Right atrium auricular region (tissue), 2 donors: ENCODE measurements around the gene FBN2. TPM values are rescaled to one million over a fixed set of nuclear protein-coding genes. Genes with fewer than 3 reads are reported as not detected.

Source experiments
- DNase-seq: peaks from one replicate; pipeline ENCODE4 v3.0.0-alpha.2; 2019; ENCODE audit warnings: low spot score
- H3K27ac ChIP-seq, 2 donors: fragments of 200-600 bp; sonication (generic); 1 replicate in 1 of 2; 2 replicates in 1 of 2; pipeline ENCODE4 v1.5.1; 2016 to 2019
- H3K27me3 ChIP-seq, 2 donors: fragments of 200-600 bp; sonication (generic); one replicate each; pipeline versions ENCODE4 v1.5.1 to v1.6.0; 2017 to 2019
- H3K36me3 ChIP-seq: fragments of 200-600 bp; sonication (generic); one replicate; pipeline ENCODE4 v1.5.1; 2016
- H3K4me1 ChIP-seq, 2 donors: fragments of 200-600 bp; sonication (generic); one replicate each; pipeline versions ENCODE4 v1.5.1 to v1.6.0; 2017 to 2019
- H3K4me3 ChIP-seq, 2 donors: fragments of 200-600 bp; sonication (generic); 1 replicate in 1 of 2; 2 replicates in 1 of 2; pipeline ENCODE4 v1.5.1; 2017 to 2019; ENCODE audit warnings: mild to moderate bottlenecking in 1 of 2, moderate library complexity in 1 of 2
- H3K9me3 ChIP-seq, 2 donors: fragments of 200-600 bp; sonication (generic); one replicate each; pipeline ENCODE4 v1.5.1; 2019
- total RNA-seq, 2 donors: library from RNA; depleted of rRNA; stranded (reverse); fragments of >200 nt; gene quantifications; one replicate each; pipeline ENCODE4 v1.1.0, GENCODE V29; 2016
- TF ChIP-seq, protein P1 (sequence below), 2 donors: fragments of 200-600 bp; sonication (generic); IDR thresholded peaks; one replicate each; pipeline ENCODE4 v1.5.1; 2019; ENCODE audit warnings: antibody characterized with exemption in 2 of 2

The FBN2 gene
- total RNA-seq, 2 donors from 2014 or later, result 1.1 to 4.6 TPM

GRCh38 chr5:128213833-128214232, 324.2 kb downstream of the FBN2 start:
- Histone ChIP-seq H3K27me3 (no peaks in the 10 kb centered on the region), H3K4me3 (no peak overlapping the region), H3K9me3 (no peaks in the 10 kb centered on the region), H3K4me1 (peaks cover 0 to 16% of the 10 kb centered on the region in 2 donors), H3K36me3 (no peaks in the 10 kb centered on the region), H3K27ac (no peak overlapping the region)
- no peak for DNase-seq
- TF ChIP-seq, protein P1, sequence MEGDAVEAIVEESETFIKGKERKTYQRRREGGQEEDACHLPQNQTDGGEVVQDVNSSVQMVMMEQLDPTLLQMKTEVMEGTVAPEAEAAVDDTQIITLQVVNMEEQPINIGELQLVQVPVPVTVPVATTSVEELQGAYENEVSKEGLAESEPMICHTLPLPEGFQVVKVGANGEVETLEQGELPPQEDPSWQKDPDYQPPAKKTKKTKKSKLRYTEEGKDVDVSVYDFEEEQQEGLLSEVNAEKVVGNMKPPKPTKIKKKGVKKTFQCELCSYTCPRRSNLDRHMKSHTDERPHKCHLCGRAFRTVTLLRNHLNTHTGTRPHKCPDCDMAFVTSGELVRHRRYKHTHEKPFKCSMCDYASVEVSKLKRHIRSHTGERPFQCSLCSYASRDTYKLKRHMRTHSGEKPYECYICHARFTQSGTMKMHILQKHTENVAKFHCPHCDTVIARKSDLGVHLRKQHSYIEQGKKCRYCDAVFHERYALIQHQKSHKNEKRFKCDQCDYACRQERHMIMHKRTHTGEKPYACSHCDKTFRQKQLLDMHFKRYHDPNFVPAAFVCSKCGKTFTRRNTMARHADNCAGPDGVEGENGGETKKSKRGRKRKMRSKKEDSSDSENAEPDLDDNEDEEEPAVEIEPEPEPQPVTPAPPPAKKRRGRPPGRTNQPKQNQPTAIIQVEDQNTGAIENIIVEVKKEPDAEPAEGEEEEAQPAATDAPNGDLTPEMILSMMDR (IDR thresholded peaks at IDR 0.05), result no peak

DNA sequence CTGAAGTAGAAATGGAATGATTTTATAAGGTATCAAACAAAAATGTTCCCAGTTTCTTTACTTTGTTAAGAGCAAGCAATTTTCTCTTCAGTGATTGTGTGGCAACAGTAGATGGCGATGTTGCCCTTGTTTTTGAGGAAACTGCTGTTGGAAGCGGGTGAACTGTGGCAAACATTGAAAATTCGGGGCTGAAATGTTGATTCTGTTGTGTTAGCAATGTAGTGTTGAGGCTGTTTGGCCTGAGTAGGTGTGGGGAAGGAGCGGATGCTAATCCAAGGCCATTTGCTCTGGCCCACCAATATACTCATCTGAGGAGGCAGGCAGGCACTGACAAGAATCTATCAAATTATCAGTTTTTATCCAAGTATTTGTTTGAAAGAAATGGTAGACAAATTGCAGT, 324.7 kb downstream of the FBN2 start:
- H3K27ac ChIP-seq, result no peak overlapping the region
- peaks cover 0 to 16% of the 10 kb centered on the region in 2 donors for H3K4me1 ChIP-seq
- H3K4me3 ChIP-seq, result no peak overlapping the region
- H3K27me3 ChIP-seq, result no peaks in the 10 kb centered on the region
- H3K9me3 ChIP-seq, result no peaks in the 10 kb centered on the region
- TF ChIP-seq, protein P1 (IDR thresholded peaks at IDR 0.05), result peak; percentile 47 to 82
- no peaks in the 10 kb centered on the region for H3K36me3 ChIP-seq
- no peak for DNase-seq

- H3K9me3 ChIP-seq, result no peaks in the 10 kb centered on the region
- TF ChIP-seq, protein P1 (IDR thresholded peaks at IDR 0.05), result no peak
- no peak overlapping the region for H3K4me3 ChIP-seq
- no peaks in the 10 kb centered on the region for H3K27me3 ChIP-seq
- DNase-seq, result no peak
- H3K4me1 ChIP-seq, result peaks cover 0 to 8% of the 10 kb centered on the region in 2 donors
- H3K27ac ChIP-seq, result no peak overlapping the region
- no peaks in the 10 kb centered on the region for H3K36me3 ChIP-seq
These were observed 325.7 kb downstream of the FBN2 start for GRCh38 chr5:128212191-128212806.

- DNase-seq, result no peak
- H3K27ac ChIP-seq, result no peak overlapping the region
- no peaks in the 10 kb centered on the region for H3K9me3 ChIP-seq
- no peaks in the 10 kb centered on the region for H3K27me3 ChIP-seq
- no peaks in the 10 kb centered on the region for H3K36me3 ChIP-seq
- no peaks in the 10 kb centered on the region for H3K4me1 ChIP-seq
- H3K4me3 ChIP-seq, result no peak overlapping the region
- TF ChIP-seq, protein P1 (IDR thresholded peaks at IDR 0.05), result no peak
These were observed 329.6 kb downstream of the FBN2 start for GRCh38 chr5:128208436-128208835.
